Activated CD4-positive, alpha-beta T cell treated with anti-CD3 and anti-CD28 coated beads, Interleukin-2, amount 10 ng/mL, durations not matched to agents 7 days and 5 days (primary cell): ENCODE data around the gene WDFY2. TPM values are rescaled to one million over a fixed set of nuclear protein-coding genes. Genes with fewer than 3 reads are reported as not detected.

Experiments
- CTCF ChIA-PET: fragments of 350-600 bp; sonication (Branson Sonifier 250); formaldehyde crosslinking; loops from one replicate; lab custom pipeline; 2021; ENCODE audit warnings: antibody characterized with exemption; lab: Charles Lee
- POLR2A ChIA-PET: fragments of 350-600 bp; sonication (Branson Sonifier 250); formaldehyde crosslinking; loops from one replicate; lab custom pipeline; 2021; ENCODE audit warnings: antibody characterized with exemption; lab: Charles Lee
- DNase-seq: peaks from one replicate; pipeline ENCODE4 v3.0.0-alpha.2; 2020
- H3K27ac Mint-ChIP-seq: one replicate; pipeline ENCODE4 v1.8.0; 2021; ENCODE audit warnings: mild to moderate bottlenecking, moderate library complexity, mixed read lengths
- H3K27me3 Mint-ChIP-seq: one replicate; pipeline ENCODE4 v1.8.0; 2021; ENCODE audit warnings: mixed read lengths
- H3K36me3 Mint-ChIP-seq: one replicate; pipeline ENCODE4 v1.8.0; 2021; ENCODE audit warnings: low read depth, mixed read lengths
- H3K4me1 Mint-ChIP-seq: one replicate; pipeline ENCODE4 v1.8.0; 2021; ENCODE audit warnings: mixed read lengths
- H3K4me3 Mint-ChIP-seq: one replicate; pipeline ENCODE4 v1.8.0; 2021; ENCODE audit warnings: mild to moderate bottlenecking, moderate library complexity, mixed read lengths
- H3K9me3 Mint-ChIP-seq: one replicate; pipeline ENCODE4 v1.8.0; 2021; ENCODE audit warnings: mixed read lengths
- total RNA-seq, 2 experiments: library from RNA; stranded (reverse); gene quantifications; one replicate each; pipeline ENCODE4 v1.2.3, GENCODE V29; 2021

The WDFY2 gene
- total RNA-seq, 2 experiments from 2014 or later: 10.9 to 12.6 TPM

- peaks cover 2% of the 10 kb centered on the region for H3K4me1 Mint-ChIP-seq
- no peak overlapping the region for H3K27ac Mint-ChIP-seq
- H3K36me3 Mint-ChIP-seq: no peaks in the 10 kb centered on the region
- H3K9me3 Mint-ChIP-seq: no peaks in the 10 kb centered on the region
- no peak overlapping the region for H3K4me3 Mint-ChIP-seq
- H3K27me3 Mint-ChIP-seq: no peaks in the 10 kb centered on the region
- POLR2A ChIA-PET: no interaction called here
- DNase-seq: peak; percentile 29
- CTCF ChIA-PET: interaction anchor here (0.6 to 4.3 kb wide), 3 partner anchors 16 to 374 kb away, joined by 3 to 15 read pairs (median 3); no protein-coding TSS in a partner anchor
These were observed 197.2 kb downstream of the WDFY2 start for GRCh38 chr13:51781246-51782022.

GRCh38 chr13:51782026-51782710, 197.9 kb downstream of the WDFY2 start:
- no peaks in the 10 kb centered on the region for H3K27me3 Mint-ChIP-seq
- no peaks in the 10 kb centered on the region for H3K9me3 Mint-ChIP-seq
- ChIA-PET POLR2A (no interaction called here), CTCF (interaction anchor here (1.3 to 4.3 kb wide), 3 partner anchors 10 to 361 kb away, joined by 3 to 15 read pairs (median 6); no protein-coding TSS in a partner anchor)
- H3K27ac Mint-ChIP-seq: no peak overlapping the region
- no peak overlapping the region for H3K4me3 Mint-ChIP-seq
- H3K4me1 Mint-ChIP-seq: peaks cover 4% of the 10 kb centered on the region
- H3K36me3 Mint-ChIP-seq: no peaks in the 10 kb centered on the region
- no peak for DNase-seq

GRCh38 chr13:51783428-51784094, 199.3 kb downstream of the WDFY2 start:
- H3K4me3 Mint-ChIP-seq: no peak overlapping the region
- no peaks in the 10 kb centered on the region for H3K9me3 Mint-ChIP-seq
- ChIA-PET CTCF (interaction anchor here (0.7 to 1.7 kb wide), 3 partner anchors 12 to 17 kb away, joined by 3 to 7 read pairs (median 6); no protein-coding TSS in a partner anchor), POLR2A (no interaction called here)
- no peak overlapping the region for H3K27ac Mint-ChIP-seq
- no peak for DNase-seq
- no peaks in the 10 kb centered on the region for H3K27me3 Mint-ChIP-seq
- no peaks in the 10 kb centered on the region for H3K36me3 Mint-ChIP-seq
- H3K4me1 Mint-ChIP-seq: peaks cover 4% of the 10 kb centered on the region

GRCh38 chr13:51784097-51784496, 199.8 kb downstream of the WDFY2 start:
- Mint-ChIP-seq H3K27me3 (no peaks in the 10 kb centered on the region), H3K4me1 (peaks cover 4% of the 10 kb centered on the region), H3K4me3 (no peak overlapping the region), H3K36me3 (no peaks in the 10 kb centered on the region), H3K27ac (no peak overlapping the region), H3K9me3 (no peaks in the 10 kb centered on the region)
- ChIA-PET CTCF (interaction anchor here (1.7 kb wide), 1 partner anchor 14 kb away, joined by 7 read pairs; no protein-coding TSS in a partner anchor), POLR2A (no interaction called here)
- no peak for DNase-seq

DNA sequence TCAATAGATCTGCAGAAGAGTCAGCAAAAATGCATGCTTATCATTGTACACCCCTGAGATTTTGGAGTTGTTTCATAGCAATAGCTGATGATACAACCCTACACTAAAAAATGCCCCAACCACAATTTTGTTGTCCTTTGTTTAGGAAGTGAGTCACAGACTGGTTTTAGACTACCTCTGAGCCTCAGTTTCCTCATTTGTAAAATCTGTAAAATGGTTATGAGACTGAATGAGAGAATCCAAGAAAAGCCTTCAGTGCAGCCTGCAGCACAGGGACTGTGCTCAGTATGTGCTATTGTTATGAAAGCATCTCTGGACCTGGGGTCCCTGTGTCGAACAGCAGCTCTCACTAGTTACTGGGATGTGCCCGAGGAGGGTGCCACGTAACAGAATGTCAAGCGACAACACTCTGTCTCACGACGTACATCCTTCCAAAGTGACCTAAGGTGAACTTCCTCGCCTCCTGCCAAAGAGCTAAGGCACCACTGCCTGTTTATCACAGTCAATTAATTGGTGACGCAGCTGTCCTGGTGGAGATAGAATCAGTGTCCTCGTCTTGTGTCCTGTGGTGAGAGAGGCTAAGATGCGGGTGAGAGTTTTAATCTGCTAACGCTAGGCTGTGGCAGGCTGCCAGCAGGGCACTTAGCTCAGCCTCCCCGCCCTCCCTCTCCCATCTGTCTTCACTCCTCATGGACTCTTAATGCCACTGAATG, 201.6 kb downstream of the WDFY2 start:
- Mint-ChIP-seq H3K4me3 (no peak overlapping the region), H3K27me3 (no peaks in the 10 kb centered on the region), H3K4me1 (peaks cover 4% of the 10 kb centered on the region), H3K36me3 (no peaks in the 10 kb centered on the region), H3K27ac (no peak overlapping the region), H3K9me3 (no peaks in the 10 kb centered on the region)
- CTCF ChIA-PET: interaction anchor here (0.7 to 1.8 kb wide), 7 partner anchors 12 to 173 kb away, joined by 3 to 4 read pairs (median 3); no protein-coding TSS in a partner anchor
- POLR2A ChIA-PET: interaction anchor here (0.6 kb wide), 2 partner anchors 14 to 32 kb away, joined by 4 to 5 read pairs; no protein-coding TSS in a partner anchor
- no peak for DNase-seq

GRCh38 chr13:51786425-51787265, 202.4 kb downstream of the WDFY2 start:
- no peaks in the 10 kb centered on the region for H3K27me3 Mint-ChIP-seq
- H3K4me3 Mint-ChIP-seq: no peak overlapping the region
- no peak overlapping the region for H3K27ac Mint-ChIP-seq
- no peaks in the 10 kb centered on the region for H3K36me3 Mint-ChIP-seq
- no peaks in the 10 kb centered on the region for H3K9me3 Mint-ChIP-seq
- CTCF ChIA-PET: interaction anchor here (0.7 to 1.8 kb wide), 7 partner anchors 11 to 352 kb away, joined by 3 to 6 read pairs (median 3); no protein-coding TSS in a partner anchor
- POLR2A ChIA-PET: interaction anchor here (0.6 kb wide), 1 partner anchor 32 kb away, joined by 5 read pairs; no protein-coding TSS in a partner anchor
- DNase-seq: no peak
- peaks cover 4% of the 10 kb centered on the region for H3K4me1 Mint-ChIP-seq

GRCh38 chr13:51793570-51794271, 209.5 kb downstream of the WDFY2 start:
- ChIA-PET CTCF (interaction anchor here (0.5 to 0.6 kb wide), 2 partner anchors 149 to 349 kb away, joined by 3 to 4 read pairs; no protein-coding TSS in a partner anchor), POLR2A (no interaction called here)
- peaks cover 17% of the 10 kb centered on the region for H3K4me1 Mint-ChIP-seq
- no peak for DNase-seq
- no peaks in the 10 kb centered on the region for H3K27me3 Mint-ChIP-seq
- H3K27ac Mint-ChIP-seq: peak overlapping the region; percentile 9
- no peak overlapping the region for H3K4me3 Mint-ChIP-seq
- H3K9me3 Mint-ChIP-seq: no peaks in the 10 kb centered on the region
- peaks cover 2% of the 10 kb centered on the region for H3K36me3 Mint-ChIP-seq

DNA sequence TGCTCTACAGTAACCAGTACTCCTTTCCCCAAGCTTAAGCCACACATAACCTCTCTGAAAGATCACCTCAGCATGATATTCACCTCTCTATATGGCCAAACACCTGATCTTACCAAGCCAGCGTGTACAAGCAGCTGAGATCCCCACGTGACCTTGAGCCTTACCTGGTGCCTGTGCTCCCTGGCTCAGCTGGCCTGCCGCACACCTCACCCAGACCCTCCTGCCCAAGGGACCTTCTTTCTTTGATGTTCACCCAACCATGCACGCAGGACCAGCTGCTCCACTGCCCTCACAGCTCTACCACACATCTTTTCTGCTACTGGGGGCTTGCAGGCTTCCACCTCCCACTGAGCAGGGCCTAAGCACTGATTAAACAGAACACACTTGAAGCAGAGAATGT, 210.7 kb downstream of the WDFY2 start:
- no peaks in the 10 kb centered on the region for H3K9me3 Mint-ChIP-seq
- CTCF ChIA-PET: interaction anchor here (2.2 kb wide), 1 partner anchor 508 kb away, joined by 6 read pairs; no protein-coding TSS in a partner anchor

GRCh38 chr13:51795419-51795818, 211.2 kb downstream of the WDFY2 start:
- no peaks in the 10 kb centered on the region for H3K27me3 Mint-ChIP-seq
- ChIA-PET CTCF (interaction anchor here (1.0 to 2.2 kb wide), 3 partner anchors 20 to 509 kb away, joined by 3 to 7 read pairs (median 6); no protein-coding TSS in a partner anchor), POLR2A (no interaction called here)
- H3K4me3 Mint-ChIP-seq: no peak overlapping the region
- peaks cover 2% of the 10 kb centered on the region for H3K36me3 Mint-ChIP-seq
- H3K9me3 Mint-ChIP-seq: no peaks in the 10 kb centered on the region
- no peak for DNase-seq
- no peak overlapping the region for H3K27ac Mint-ChIP-seq
- peaks cover 17% of the 10 kb centered on the region for H3K4me1 Mint-ChIP-seq

More for the DNA sequence above, 210.7 kb downstream of the WDFY2 start:
- Mint-ChIP-seq H3K36me3 (peaks cover 2% of the 10 kb centered on the region), H3K27ac (no peak overlapping the region), H3K4me3 (no peak overlapping the region), H3K27me3 (no peaks in the 10 kb centered on the region), H3K4me1 (peaks cover 17% of the 10 kb centered on the region)
- no peak for DNase-seq
- POLR2A ChIA-PET: no interaction called here

- Mint-ChIP-seq H3K4me3 (no peak overlapping the region), H3K27ac (no peak overlapping the region), H3K4me1 (peaks cover 21% of the 10 kb centered on the region), H3K27me3 (no peaks in the 10 kb centered on the region), H3K36me3 (peaks cover 2% of the 10 kb centered on the region), H3K9me3 (no peaks in the 10 kb centered on the region)
- DNase-seq: no peak
- POLR2A ChIA-PET: no interaction called here
- CTCF ChIA-PET: interaction anchor here (1.0 to 2.6 kb wide), 13 partner anchors 9 to 510 kb away, joined by 3 to 15 read pairs (median 5); no protein-coding TSS in a partner anchor
These were observed 212.3 kb downstream of the WDFY2 start for GRCh38 chr13:51796546-51796945.
